Measurements from ENCODE around the gene PINLYP. TPM values are rescaled to one million over a fixed set of nuclear protein-coding genes. Genes with fewer than 3 reads are reported as not detected.

PINLYP gene
- total and polyA plus RNA-seq, 2 of the 13 experiments (the other 11 are each of a cell fraction or from before 2014, with no cell fraction given), result 0.21 to 0.24 TPM

GRCh38 chr19:43595999-43596841 is 20.6 kb downstream of the PINLYP start, which contains the start of the genes IRGQ and ZNF576 (continued):
- no peak; the same call in 1 of the 2 replicates for TF ChIP-seq RFX1 (IDR thresholded peaks at IDR 0.05)
- peak; percentile 96; the same call in 1 of the 2 replicates for TF ChIP-seq HDAC6 (IDR thresholded peaks at IDR 0.05; ENCODE audit: low read depth, low read length)
- peak; percentile 97 for TF ChIP-seq YEATS2 (CRISPR knock-in tag; IDR thresholded peaks at IDR 0.05; ENCODE audit: borderline replicate concordance)
- peak; percentile 70; the same call in 1 of the 2 replicates for TF ChIP-seq E2F1 (CRISPR knock-in tag; IDR thresholded peaks at IDR 0.05)
- no peak for TF ChIP-seq ZNF326 (CRISPR knock-in tag; IDR thresholded peaks at IDR 0.05; ENCODE audit: borderline replicate concordance)
- peak; percentile 47; the same call in 1 of the 2 replicates for TF ChIP-seq MNT (IDR thresholded peaks at IDR 0.05)
- TF ChIP-seq XRCC5 (optimal IDR thresholded peaks at IDR 0.05; ENCODE audit: low read length), result no peak
- 0 out of 2 replicates have a peak, but pooled peaks have one; percentile 18 for TF ChIP-seq ZNF263 (CRISPR knock-in tag; IDR thresholded peaks at IDR 0.05)
- peak; percentile 42; the same call in 1 of the 2 replicates for TF ChIP-seq MIXL1 (CRISPR knock-in tag; IDR thresholded peaks at IDR 0.05)
- TF ChIP-seq ELF3 (CRISPR knock-in tag; IDR thresholded peaks at IDR 0.05), result peak; percentile 67; the same call in 1 of the 2 replicates
- 0 out of 2 replicates have a peak, but pooled peaks have one; percentile 26 for TF ChIP-seq ZFP1 (CRISPR knock-in tag; IDR thresholded peaks at IDR 0.05)
- peak; percentile 46; the same call in 1 of the 2 replicates for TF ChIP-seq YEATS4 (CRISPR knock-in tag; IDR thresholded peaks at IDR 0.05; ENCODE audit: borderline replicate concordance)
- TF ChIP-seq ZNF446 (CRISPR knock-in tag; IDR thresholded peaks at IDR 0.05), result no peak
- TF ChIP-seq, protein P1, sequence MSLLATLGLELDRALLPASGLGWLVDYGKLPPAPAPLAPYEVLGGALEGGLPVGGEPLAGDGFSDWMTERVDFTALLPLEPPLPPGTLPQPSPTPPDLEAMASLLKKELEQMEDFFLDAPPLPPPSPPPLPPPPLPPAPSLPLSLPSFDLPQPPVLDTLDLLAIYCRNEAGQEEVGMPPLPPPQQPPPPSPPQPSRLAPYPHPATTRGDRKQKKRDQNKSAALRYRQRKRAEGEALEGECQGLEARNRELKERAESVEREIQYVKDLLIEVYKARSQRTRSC (CRISPR knock-in tag; IDR thresholded peaks at IDR 0.05; ENCODE audit: low read depth), result no peak
- TF ChIP-seq ZBTB38 (CRISPR knock-in tag; IDR thresholded peaks at IDR 0.05), result peak; percentile 56; the same call in 1 of the 2 replicates
- no peak; the same call in 1 of the 2 replicates for TF ChIP-seq FOXP4 (CRISPR knock-in tag; IDR thresholded peaks at IDR 0.05)
- TF ChIP-seq NR2F6 (IDR thresholded peaks at IDR 0.05), result peak; percentile 70
- peak; percentile 72 for TF ChIP-seq NR2F6 (CRISPR knock-in tag; IDR thresholded peaks at IDR 0.05)
- TF ChIP-seq RXRB (CRISPR knock-in tag; IDR thresholded peaks at IDR 0.05; ENCODE audit: borderline replicate concordance), result peak; percentile 65; the same call in 1 of the 2 replicates
- TF ChIP-seq NR2F1 (CRISPR knock-in tag; IDR thresholded peaks at IDR 0.05), result 0 out of 4 replicates have a peak, but pooled peaks have one; percentile 11 to 50
- TF ChIP-seq ZNF335 (CRISPR knock-in tag; IDR thresholded peaks at IDR 0.05), result peak; percentile 100
- peak; percentile 94 for TF ChIP-seq ZNF629 (CRISPR knock-in tag; conservative IDR thresholded peaks at IDR 0.05)
- TF ChIP-seq ZNF572 (CRISPR knock-in tag; IDR thresholded peaks at IDR 0.05), result 0 out of 2 replicates have a peak, but pooled peaks have one; percentile 73
- TF ChIP-seq IRF1 (CRISPR knock-in tag; IDR thresholded peaks at IDR 0.05; ENCODE audit: low read depth), result no peak
- 0 out of 2 replicates have a peak, but pooled peaks have one; percentile 32 for TF ChIP-seq ZNF343 (CRISPR knock-in tag; IDR thresholded peaks at IDR 0.05)

Measured in HepG2 (cell line).